Measurements from ENCODE around the gene CERT1.

The CERT1 gene

DNA sequence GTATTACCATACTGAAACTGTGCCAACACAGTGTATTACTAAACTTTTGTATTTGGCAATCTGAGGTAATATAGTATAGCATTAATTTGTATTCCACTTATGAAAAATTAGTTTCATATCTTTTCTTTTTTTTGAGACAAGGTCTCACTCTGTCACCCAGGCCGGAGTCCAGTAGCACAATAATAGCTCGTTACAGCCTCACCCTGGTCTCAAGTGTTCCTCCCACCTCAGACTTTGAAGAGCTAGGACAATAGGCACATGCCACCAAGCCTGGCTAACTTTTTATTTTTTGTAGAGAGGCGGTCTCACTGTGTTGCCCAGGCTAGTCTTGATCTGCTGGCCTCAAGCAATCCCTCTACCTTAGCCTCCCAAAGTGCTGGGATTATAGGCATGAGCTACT lies 36.4 kb upstream of the CERT1 start:
- Histone ChIP-seq H3K79me2 (ENCODE audit: insufficient read depth, low read depth) (no peaks in the 10 kb centered on the region), H3K4me2 (no peak overlapping the region), H4K20me1 (ENCODE audit: insufficient read depth) (no peaks in the 10 kb centered on the region), H3K36me3 (ENCODE audit: insufficient read depth) (no peaks in the 10 kb centered on the region; the same call in 1 of the 2 replicates), H3K27me3 (ENCODE audit: insufficient read depth, low read depth) (no peaks in the 10 kb centered on the region), H3K9ac (no peak overlapping the region), H3K4me3 (IDR thresholded peaks at IDR 0.05; ENCODE audit: insufficient read depth, low read depth, low read length) (no peak overlapping the region), H2AFZ (ENCODE audit: low read depth) (no peak overlapping the region), H3K4me1 (ENCODE audit: low read depth, poor library complexity, severe bottlenecking) (no peaks in the 10 kb centered on the region), H3K27ac (no peak overlapping the region)
- TF ChIP-seq, protein P1, sequence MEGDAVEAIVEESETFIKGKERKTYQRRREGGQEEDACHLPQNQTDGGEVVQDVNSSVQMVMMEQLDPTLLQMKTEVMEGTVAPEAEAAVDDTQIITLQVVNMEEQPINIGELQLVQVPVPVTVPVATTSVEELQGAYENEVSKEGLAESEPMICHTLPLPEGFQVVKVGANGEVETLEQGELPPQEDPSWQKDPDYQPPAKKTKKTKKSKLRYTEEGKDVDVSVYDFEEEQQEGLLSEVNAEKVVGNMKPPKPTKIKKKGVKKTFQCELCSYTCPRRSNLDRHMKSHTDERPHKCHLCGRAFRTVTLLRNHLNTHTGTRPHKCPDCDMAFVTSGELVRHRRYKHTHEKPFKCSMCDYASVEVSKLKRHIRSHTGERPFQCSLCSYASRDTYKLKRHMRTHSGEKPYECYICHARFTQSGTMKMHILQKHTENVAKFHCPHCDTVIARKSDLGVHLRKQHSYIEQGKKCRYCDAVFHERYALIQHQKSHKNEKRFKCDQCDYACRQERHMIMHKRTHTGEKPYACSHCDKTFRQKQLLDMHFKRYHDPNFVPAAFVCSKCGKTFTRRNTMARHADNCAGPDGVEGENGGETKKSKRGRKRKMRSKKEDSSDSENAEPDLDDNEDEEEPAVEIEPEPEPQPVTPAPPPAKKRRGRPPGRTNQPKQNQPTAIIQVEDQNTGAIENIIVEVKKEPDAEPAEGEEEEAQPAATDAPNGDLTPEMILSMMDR (conservative IDR thresholded peaks at IDR 0.05; ENCODE audit: low read depth, low read length), result no peak

DNA sequence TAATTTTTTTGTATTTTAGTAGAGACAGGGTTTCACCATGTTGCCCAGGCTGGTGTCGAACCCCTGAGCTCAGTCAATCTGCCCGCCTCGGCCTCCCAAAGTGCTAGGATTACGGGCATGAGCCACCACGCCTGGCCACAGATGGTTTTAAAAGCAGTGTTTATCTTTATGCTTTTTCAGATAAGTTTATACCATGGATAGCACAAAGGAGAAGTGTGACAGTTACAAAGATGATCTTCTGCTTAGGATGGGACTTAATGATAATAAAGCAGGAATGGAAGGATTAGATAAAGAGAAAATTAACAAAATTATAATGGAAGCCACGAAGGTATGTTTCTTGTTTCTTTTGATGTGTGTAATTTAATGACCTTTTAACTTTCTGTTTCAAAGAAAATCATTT lies 35.4 kb upstream of the CERT1 start:
- Histone ChIP-seq H3K36me3 (ENCODE audit: insufficient read depth) (no peaks in the 10 kb centered on the region), H2AFZ (ENCODE audit: low read depth) (no peak overlapping the region), H3K4me3 (IDR thresholded peaks at IDR 0.05; ENCODE audit: insufficient read depth, low read depth, low read length) (no peak overlapping the region), H3K27me3 (ENCODE audit: insufficient read depth, low read depth) (no peaks in the 10 kb centered on the region), H3K79me2 (ENCODE audit: insufficient read depth, low read depth) (no peaks in the 10 kb centered on the region), H3K9ac (no peak overlapping the region), H3K4me2 (no peak overlapping the region), H3K4me1 (ENCODE audit: low read depth, poor library complexity, severe bottlenecking) (no peaks in the 10 kb centered on the region), H3K27ac (no peak overlapping the region), H4K20me1 (ENCODE audit: insufficient read depth) (no peaks in the 10 kb centered on the region)
- TF ChIP-seq, protein P1 (conservative IDR thresholded peaks at IDR 0.05; ENCODE audit: low read depth, low read length), result no peak

DNA sequence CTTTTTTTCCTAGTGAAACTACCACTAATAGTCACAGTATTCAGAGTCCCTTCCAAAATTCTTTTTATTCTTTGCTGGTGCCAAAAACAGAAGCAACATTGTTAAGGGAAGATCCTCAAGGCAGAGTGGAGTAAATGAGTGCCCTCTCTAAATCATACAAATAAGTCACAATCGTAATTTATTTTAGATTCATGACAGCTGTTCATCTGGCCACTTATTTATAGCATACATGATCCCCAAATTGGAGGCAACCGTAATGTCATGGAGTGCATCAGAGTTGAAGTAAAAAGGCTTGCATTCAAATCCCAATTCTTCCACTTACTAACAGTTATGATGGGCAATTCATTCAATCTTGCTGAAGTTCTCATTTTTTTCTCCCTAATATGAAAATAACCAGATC lies 33.7 kb upstream of the CERT1 start:
- Histone ChIP-seq H3K9ac (no peak overlapping the region), H3K4me3 (IDR thresholded peaks at IDR 0.05; ENCODE audit: insufficient read depth, low read depth, low read length) (no peak overlapping the region), H3K36me3 (ENCODE audit: insufficient read depth) (no peaks in the 10 kb centered on the region), H3K4me2 (no peak overlapping the region), H4K20me1 (ENCODE audit: insufficient read depth) (no peaks in the 10 kb centered on the region), H3K27ac (no peak overlapping the region), H3K79me2 (ENCODE audit: insufficient read depth, low read depth) (peaks cover 4% of the 10 kb centered on the region; the same call in 1 of the 2 replicates), H2AFZ (ENCODE audit: low read depth) (no peak overlapping the region), H3K4me1 (ENCODE audit: low read depth, poor library complexity, severe bottlenecking) (no peaks in the 10 kb centered on the region), H3K27me3 (ENCODE audit: insufficient read depth, low read depth) (no peaks in the 10 kb centered on the region)
- TF ChIP-seq, protein P1 (conservative IDR thresholded peaks at IDR 0.05; ENCODE audit: low read depth, low read length), result no peak

DNA sequence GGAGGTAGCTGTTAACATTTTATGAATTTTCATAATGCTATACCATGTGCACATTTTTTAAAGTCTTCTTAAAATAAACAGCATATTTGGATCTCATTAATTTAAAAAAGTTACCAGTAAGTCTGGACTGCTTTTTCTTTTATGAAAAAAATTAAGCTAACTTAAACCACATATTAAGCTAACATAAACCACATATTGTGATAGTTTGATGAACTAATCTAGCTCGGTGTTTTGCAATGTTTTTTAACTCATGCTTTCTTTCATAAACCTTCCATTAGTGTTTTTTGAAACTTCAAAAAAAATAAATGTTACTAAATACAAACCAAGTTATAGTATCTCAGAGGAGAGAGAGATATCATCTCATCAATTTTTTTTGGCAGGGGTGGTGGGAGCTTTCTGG lies 26.8 kb upstream of the CERT1 start:
- Histone ChIP-seq H3K27me3 (ENCODE audit: insufficient read depth, low read depth) (no peaks in the 10 kb centered on the region), H3K36me3 (ENCODE audit: insufficient read depth) (no peaks in the 10 kb centered on the region), H2AFZ (ENCODE audit: low read depth) (no peak overlapping the region), H3K4me3 (IDR thresholded peaks at IDR 0.05; ENCODE audit: insufficient read depth, low read depth, low read length) (no peak overlapping the region), H4K20me1 (ENCODE audit: insufficient read depth) (no peaks in the 10 kb centered on the region), H3K9ac (no peak overlapping the region), H3K4me2 (no peak overlapping the region), H3K27ac (no peak overlapping the region), H3K79me2 (ENCODE audit: insufficient read depth, low read depth) (peaks cover 23% of the 10 kb centered on the region; the same call in 1 of the 2 replicates), H3K4me1 (ENCODE audit: low read depth, poor library complexity, severe bottlenecking) (peaks cover 15% of the 10 kb centered on the region)
- TF ChIP-seq, protein P1 (conservative IDR thresholded peaks at IDR 0.05; ENCODE audit: low read depth, low read length), result no peak

Measured in KMS-11 (cell line).